Smooth muscle cell (in vitro differentiated cells): ENCODE data around the gene ARL4A. TPM values are rescaled to one million over a fixed set of nuclear protein-coding genes. Genes with fewer than 3 reads are reported as not detected.
A peak's percentile ranks its signal among the peaks of the same experiment; 100 is the strongest.
"Not testable (repeated sequence)": the region's sequence is repeated elsewhere in the genome, so short reads cannot be mapped to it uniquely, and the experiment has no call there.

Experiments
- DNase-seq: peaks from one replicate; lab custom pipeline; 2025; ENCODE audit not compliant: unreplicated experiment; lab: John Stamatoyannopoulos, UW
- H2AFZ ChIP-seq: fragments of 200-600 bp; sonication (generic); 2 replicates; pipeline ENCODE4 v1.6.0; 2016; ENCODE audit warnings: antibody characterized with exemption, low read depth, mild to moderate bottlenecking
- H3F3A ChIP-seq: fragments of 200-600 bp; sonication (generic); 2 replicates; pipeline ENCODE4 v1.6.0; 2017; ENCODE audit warnings: antibody characterized with exemption, low read depth
- H3K27ac ChIP-seq: fragments of 200-600 bp; sonication (generic); 2 replicates; pipeline ENCODE4 v1.5.1; 2016; ENCODE audit warnings: low read depth, mild to moderate bottlenecking
- H3K27me3 ChIP-seq: fragments of 200-600 bp; sonication (generic); 2 replicates; pipeline ENCODE4 v1.6.1; 2016; ENCODE audit warnings: low read depth, mild to moderate bottlenecking
- H3K36me3 ChIP-seq: fragments of 200-600 bp; sonication (generic); 2 replicates; pipeline ENCODE4 v1.5.1; 2016; ENCODE audit warnings: low read depth
- H3K4me1 ChIP-seq: fragments of 200-600 bp; sonication (generic); 2 replicates; pipeline ENCODE4 v1.5.1; 2016; ENCODE audit warnings: low read depth
- H3K4me2 ChIP-seq: fragments of 200-600 bp; sonication (generic); 2 replicates; pipeline ENCODE4 v1.6.0; 2016; ENCODE audit warnings: mild to moderate bottlenecking
- H3K4me3 ChIP-seq: fragments of 200-600 bp; sonication (generic); 2 replicates; pipeline ENCODE4 v1.5.1; 2016; ENCODE audit warnings: mild to moderate bottlenecking
- H3K79me2 ChIP-seq: fragments of 200-600 bp; sonication (generic); 2 replicates; pipeline ENCODE4 v1.6.0; 2016; ENCODE audit warnings: low read depth, mild to moderate bottlenecking
- H3K9ac ChIP-seq: fragments of 200-600 bp; sonication (generic); 2 replicates; pipeline ENCODE4 v1.6.0; 2016; ENCODE audit warnings: low read depth
- H3K9me3 ChIP-seq: fragments of 200-600 bp; sonication (generic); replicated peaks from 2 replicates; pipeline ENCODE4 v1.5.1; 2016; ENCODE audit warnings: low read depth
- H4K20me1 ChIP-seq: fragments of 200-600 bp; sonication (generic); 2 replicates; pipeline ENCODE4 v1.6.0; 2016; ENCODE audit warnings: low read depth
- WGBS: methylation state at CpG from one replicate; pipeline ENCODE4 v1.1.7; 2016; ENCODE audit warnings: low lambda C conversion rate; 5-methylcytosine and 5-hydroxymethylcytosine counted together
- polyA plus RNA-seq: library from polyadenylated mRNA; unstranded; fragments of >200 nt; fragmentation: Nextera tagmentation; extraction: Ambion mirVana; gene quantifications from 2 replicates; pipeline ENCODE4 v1.2.1, GENCODE V29; 2016
- total RNA-seq: library from RNA; depleted of rRNA; stranded (reverse); fragments of >200 nt; gene quantifications from 2 replicates; pipeline ENCODE4 v1.2.3, GENCODE V29; 2014
- TF ChIP-seq, protein P1 (sequence below): fragments of 200-600 bp; sonication (generic); IDR thresholded peaks from 2 replicates; pipeline ENCODE4 v1.5.1; 2017; ENCODE audit warnings: borderline replicate concordance, mild to moderate bottlenecking, antibody characterized with exemption; ENCODE audit not compliant: insufficient read depth, poor library complexity, severe bottlenecking

Gene ARL4A
- total and polyA plus RNA-seq, 2 experiments from 2014 or later: 86.6 to 113 TPM

DNA sequence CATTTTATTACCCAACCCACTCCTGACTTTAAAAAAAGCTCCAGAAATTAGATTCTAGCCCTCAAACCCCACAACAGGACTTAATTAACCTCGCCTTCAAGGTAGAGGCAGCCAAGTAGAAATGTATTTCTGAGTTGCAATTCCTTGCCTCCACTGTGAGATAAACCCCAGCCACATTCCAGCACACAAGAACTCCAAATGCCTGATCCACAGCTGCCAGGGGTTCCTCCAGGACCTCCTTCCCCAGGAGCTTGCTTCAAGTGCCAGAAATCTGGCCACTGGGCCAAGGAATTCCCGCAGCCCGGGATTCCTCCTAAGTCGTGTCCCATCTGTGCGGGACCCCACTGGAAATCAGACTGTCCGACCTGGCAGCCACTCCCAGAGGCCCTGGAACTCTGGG, 25.9 kb upstream of the ARL4A start:
- 93% methylated on average over 6 of the region's 6 CpGs for WGBS

GRCh38 chr7:12670000-12670729, 17.3 kb upstream of the ARL4A start:
- no peak for DNase-seq
- Histone ChIP-seq H4K20me1 (no peaks in the 10 kb centered on the region), H3K9ac (no peak overlapping the region), H3K4me2 (no peak overlapping the region), H3K9me3 (no peaks in the 10 kb centered on the region), H3K27ac (no peak overlapping the region), H2AFZ (no peak overlapping the region), H3K36me3 (no peaks in the 10 kb centered on the region), H3K4me3 (no peak overlapping the region), H3K27me3 (no peaks in the 10 kb centered on the region), H3K79me2 (no peaks in the 10 kb centered on the region), H3K4me1 (no peaks in the 10 kb centered on the region), H3F3A (no peaks in the 10 kb centered on the region)
- WGBS: 77% methylated on average over 1 of the region's 1 CpG
- TF ChIP-seq, protein P1, sequence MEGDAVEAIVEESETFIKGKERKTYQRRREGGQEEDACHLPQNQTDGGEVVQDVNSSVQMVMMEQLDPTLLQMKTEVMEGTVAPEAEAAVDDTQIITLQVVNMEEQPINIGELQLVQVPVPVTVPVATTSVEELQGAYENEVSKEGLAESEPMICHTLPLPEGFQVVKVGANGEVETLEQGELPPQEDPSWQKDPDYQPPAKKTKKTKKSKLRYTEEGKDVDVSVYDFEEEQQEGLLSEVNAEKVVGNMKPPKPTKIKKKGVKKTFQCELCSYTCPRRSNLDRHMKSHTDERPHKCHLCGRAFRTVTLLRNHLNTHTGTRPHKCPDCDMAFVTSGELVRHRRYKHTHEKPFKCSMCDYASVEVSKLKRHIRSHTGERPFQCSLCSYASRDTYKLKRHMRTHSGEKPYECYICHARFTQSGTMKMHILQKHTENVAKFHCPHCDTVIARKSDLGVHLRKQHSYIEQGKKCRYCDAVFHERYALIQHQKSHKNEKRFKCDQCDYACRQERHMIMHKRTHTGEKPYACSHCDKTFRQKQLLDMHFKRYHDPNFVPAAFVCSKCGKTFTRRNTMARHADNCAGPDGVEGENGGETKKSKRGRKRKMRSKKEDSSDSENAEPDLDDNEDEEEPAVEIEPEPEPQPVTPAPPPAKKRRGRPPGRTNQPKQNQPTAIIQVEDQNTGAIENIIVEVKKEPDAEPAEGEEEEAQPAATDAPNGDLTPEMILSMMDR: no peak

More for the DNA sequence above, 25.9 kb upstream of the ARL4A start:
- Histone ChIP-seq H3K27ac (peak overlapping the region; percentile 81), H3K9ac (no peak overlapping the region), H4K20me1 (no peaks in the 10 kb centered on the region), H3K27me3 (no peaks in the 10 kb centered on the region), H3K9me3 (no peaks in the 10 kb centered on the region), H3K4me1 (no peaks in the 10 kb centered on the region), H3K36me3 (no peaks in the 10 kb centered on the region), H3K4me3 (no peak overlapping the region), H3K79me2 (no peaks in the 10 kb centered on the region), H3F3A (no peaks in the 10 kb centered on the region), H2AFZ (no peak overlapping the region), H3K4me2 (no peak overlapping the region)
- no peak for DNase-seq
- TF ChIP-seq, protein P1: no peak

DNA sequence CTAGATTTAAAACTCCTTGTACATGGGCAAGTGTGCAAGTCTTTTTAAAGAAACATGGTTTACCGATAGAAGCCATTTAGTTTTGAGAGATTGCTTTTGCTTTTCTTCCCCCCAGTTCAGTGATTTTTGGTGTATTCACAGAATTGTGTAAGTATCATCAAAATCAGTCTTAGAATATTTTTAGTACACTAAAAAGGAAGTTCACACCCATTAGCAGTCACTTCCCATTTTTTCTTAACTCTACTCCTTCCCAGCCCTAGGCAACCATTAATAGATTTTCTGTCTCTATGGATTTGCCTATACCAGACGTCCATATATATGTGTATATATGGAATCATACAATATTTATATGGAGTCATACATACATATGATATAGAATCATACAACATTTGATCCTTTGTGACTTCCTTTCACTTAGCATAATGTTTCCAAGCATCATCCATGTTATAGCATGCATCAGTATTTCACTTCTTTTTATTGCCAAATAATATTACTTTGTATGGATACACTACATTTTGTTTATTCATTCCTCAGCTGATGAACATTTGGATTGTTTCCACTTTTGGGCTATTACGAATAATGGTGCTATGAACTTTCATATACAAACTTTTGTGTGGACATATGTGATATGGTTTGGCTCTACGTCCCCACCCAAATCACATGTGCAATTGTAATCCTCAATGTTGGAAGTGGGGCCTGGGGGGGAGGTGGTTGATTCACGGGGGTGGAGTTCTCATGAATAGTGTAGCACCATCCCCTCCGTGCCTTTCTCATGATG, 16.5 kb upstream of the ARL4A start:
- Histone ChIP-seq H3K9ac (no peak overlapping the region), H3K4me1 (no peaks in the 10 kb centered on the region), H3K9me3 (no peaks in the 10 kb centered on the region), H3K79me2 (no peaks in the 10 kb centered on the region), H3K4me3 (no peak overlapping the region), H3F3A (no peaks in the 10 kb centered on the region), H4K20me1 (no peaks in the 10 kb centered on the region), H3K4me2 (no peak overlapping the region), H3K36me3 (no peaks in the 10 kb centered on the region), H2AFZ (no peak overlapping the region), H3K27me3 (no peaks in the 10 kb centered on the region), H3K27ac (no peak overlapping the region)
- TF ChIP-seq, protein P1: no peak
- no peak for DNase-seq
- WGBS: 89% methylated on average over 6 of the region's 6 CpGs

- 88% methylated on average over 7 of the region's 7 CpGs for WGBS
- H3K4me3 ChIP-seq, H3K36me3 ChIP-seq: not testable (repeated sequence)
Observed at GRCh38 chr7:12673436-12673835, 14.0 kb upstream of the ARL4A start.

More at GRCh38 chr7:12673436-12673835, 14.0 kb upstream of the ARL4A start:
- H3K9me3 ChIP-seq, H3K4me2 ChIP-seq, H2AFZ ChIP-seq, H3K4me1 ChIP-seq, H3K27ac ChIP-seq, H3K79me2 ChIP-seq, DNase-seq, H3K27me3 ChIP-seq, H3F3A ChIP-seq, H3K9ac ChIP-seq, H4K20me1 ChIP-seq: not testable (repeated sequence)
